HG03135 (cell line): ENCODE results near the gene CLMP.
"Not testable (repeated sequence)": the region's sequence is repeated elsewhere in the genome, so short reads cannot be mapped to it uniquely, and the experiment has no call there.

Source experiments
- ATAC-seq: cut with Tn5 transposase; IDR thresholded peaks from one replicate; pipeline ENCODE4 v1.9.1; 2021; ENCODE audit warnings: mild to moderate bottlenecking, moderate library complexity; ENCODE audit not compliant: unreplicated experiment

CLMP gene

DNA sequence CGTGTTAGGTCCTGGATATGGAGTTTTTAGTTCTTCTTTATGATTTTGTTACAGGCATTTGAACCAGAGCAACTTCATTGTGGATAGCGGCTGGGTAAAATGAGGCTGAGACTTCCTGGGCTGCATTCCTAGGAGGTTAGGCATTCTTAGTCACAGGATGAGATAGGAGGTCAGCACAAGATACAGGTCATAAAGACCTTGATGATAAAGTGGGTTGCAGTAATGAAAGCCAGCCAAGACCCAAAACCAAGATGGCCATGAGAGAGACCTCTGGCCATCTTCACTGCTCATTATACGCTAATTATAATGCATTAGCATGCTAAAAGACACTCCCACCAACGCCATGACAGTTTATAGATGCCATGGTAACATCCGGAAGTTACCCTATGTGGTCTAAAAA, 23.4 kb upstream of the CLMP start:
- ATAC-seq: no peak

DNA sequence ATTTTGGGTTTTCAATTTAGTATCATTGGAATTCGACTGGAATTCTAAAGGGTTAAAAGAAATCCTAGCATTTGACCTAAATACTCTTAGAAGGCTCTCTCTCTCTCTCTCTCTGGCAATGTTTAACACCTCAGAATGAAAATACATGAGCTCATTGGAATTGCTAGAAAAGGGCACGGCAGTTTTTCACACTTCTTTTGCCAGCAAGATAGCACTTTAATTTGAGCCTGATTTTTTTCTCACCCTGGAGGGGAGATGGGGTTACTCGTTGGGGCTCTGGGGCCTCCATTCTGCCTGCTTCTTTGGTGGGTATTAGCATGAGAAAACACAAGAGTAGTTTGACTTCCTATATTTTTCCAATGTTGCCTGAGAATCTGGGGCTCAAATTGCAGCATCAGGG, 22.8 kb upstream of the CLMP start:
- no peak for ATAC-seq

DNA sequence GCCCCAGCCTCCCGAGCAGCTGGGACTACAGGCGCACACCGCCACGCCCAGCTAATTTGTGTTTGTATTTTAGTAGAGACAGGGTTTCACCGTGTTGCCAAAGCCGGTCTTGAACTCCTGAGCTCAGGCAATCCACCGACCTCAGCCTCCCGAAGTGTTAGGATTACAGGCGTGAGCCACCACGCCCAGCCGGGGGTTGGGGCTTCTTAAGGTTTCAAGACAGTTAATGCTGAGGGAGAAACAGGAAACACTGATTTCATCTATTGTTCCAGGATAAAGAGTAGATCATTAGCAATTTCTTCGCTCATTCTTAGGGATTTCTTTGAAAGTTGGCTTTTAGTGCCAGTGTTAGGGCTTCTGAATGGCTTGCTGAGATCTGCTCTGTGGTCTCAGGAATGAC, 21.2 kb upstream of the CLMP start:
- no peak for ATAC-seq

DNA sequence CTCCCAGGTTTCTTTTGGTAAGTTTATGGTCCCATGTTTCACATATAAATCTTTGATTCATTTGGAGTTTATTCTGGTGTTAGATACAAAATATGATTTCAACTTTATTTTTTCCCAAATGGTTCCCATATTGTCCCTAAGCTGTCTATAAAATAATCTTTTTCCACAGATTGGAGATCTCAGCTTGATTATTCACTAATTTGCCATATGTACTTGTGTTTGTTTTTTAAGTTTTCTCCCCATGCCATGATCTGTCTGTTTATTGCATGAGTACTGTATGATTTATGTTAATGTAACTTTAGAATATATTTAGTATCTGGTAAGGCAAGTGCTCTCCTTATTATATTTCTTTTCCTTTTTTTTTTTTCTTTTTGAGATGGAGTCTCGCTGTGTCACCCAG, 19.9 kb upstream of the CLMP start:
- no peak for ATAC-seq

DNA sequence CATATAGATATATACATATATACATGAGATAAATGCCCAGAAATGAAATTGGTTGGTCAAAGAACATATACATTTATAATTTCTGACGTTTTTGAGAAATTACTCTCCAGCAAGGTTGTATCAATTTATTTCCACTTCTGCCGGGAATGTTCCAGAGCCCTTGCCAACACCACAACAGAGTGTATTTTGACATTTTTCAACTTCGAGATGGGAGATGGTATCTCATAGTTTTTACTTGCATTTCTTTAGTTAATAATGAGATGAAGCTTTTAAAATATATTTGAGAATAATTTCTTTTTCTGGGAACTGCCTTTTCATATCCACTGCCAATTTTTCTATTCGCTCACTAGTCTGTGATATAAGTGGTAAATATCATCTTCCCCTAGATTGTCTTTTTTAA, 19.3 kb upstream of the CLMP start:
- no peak for ATAC-seq

DNA sequence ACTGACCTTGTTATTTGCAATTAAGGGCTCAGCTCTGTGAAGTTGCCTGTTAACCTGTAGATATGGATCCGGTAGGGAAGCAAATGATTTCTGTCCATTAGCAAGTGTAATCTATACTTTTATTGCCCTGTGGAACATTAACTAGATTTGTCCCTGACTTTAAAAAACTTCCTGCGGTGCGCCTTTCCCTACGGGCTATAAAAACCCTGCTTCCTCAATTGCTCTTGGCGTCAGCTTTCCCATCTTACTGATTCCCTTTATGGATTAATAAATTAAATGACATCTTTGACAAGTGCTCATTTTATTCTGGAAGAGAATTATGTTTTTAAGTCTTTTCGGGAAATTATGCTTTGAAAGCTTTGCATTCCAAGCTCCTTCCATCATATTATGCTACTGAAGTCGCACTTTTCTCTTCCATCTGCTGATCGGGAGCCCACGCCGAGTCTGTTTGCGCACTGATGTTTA, 18.3 kb upstream of the CLMP start:
- no peak for ATAC-seq

DNA sequence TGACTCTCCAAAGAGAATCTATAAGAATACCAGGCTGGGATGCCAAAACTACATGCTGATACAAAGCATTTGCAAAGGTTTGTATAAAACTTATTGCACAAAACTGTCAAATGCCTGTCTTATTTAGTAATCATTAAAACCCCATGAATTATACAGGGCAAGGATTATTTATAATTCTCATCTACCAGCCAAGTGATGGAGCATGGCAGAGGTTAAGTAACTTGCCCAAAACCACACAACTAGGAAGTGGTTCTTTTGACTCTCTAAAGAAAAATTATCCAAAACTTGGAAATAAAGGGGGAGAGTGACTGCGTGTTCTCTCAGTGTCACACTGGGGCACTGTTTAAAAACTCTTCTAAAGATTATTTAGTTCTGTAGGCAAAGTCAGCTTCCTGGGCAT, 17.4 kb upstream of the CLMP start:
- ATAC-seq: no peak

DNA sequence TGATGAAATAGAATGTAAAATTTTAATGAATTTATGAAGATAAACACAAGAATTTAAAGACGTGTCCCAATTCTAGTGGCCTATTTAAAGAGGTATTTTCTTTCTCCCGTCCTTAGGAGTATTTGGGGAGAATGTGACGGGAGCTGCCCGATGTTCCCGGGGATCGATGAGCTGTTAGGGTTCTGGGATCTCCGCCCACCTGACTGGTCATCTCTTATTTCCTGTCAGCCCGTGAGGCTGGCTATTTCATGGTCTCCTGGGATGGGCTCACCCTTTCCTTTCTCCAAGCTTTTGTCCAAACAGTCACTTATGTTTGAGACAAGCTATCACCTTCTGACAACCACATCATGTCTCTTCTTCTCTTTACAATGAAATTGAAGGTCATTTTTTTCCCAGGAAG, 16.9 kb upstream of the CLMP start:
- no peak for ATAC-seq

DNA sequence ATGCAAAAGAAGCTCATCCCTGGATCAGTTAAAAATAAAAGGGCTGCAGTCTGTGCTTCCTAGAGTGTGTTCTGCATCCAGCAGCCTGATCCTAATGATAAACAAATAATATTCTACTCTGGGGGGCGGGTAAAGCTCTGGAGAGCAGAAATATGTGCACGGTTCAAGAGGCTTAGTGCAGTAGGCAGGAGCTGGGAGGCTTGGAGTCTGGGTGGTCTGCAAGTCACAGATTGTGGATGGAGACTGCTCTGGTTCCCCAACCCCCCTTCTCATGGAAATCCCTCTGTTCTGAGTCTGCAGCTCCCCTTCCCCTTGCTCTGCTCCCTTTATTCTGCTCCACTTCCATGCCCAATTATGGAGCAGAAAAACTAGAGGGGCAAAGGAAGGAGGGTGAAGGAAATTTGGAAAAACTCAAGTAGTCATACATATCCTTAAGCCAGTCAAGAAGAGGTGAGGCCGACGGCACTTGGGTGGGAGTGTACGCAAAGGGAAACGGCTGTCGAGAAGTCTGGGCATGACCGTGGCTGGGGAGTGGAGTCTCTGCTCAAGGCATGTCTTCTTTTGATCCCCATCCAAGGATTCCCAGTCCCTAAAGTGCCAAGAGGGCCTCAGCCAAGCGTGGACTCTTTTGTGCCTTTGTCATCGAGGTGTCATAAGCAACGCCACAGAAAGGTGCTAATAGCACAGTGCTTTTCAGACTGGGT, 16.3 kb upstream of the CLMP start:
- ATAC-seq: no peak

DNA sequence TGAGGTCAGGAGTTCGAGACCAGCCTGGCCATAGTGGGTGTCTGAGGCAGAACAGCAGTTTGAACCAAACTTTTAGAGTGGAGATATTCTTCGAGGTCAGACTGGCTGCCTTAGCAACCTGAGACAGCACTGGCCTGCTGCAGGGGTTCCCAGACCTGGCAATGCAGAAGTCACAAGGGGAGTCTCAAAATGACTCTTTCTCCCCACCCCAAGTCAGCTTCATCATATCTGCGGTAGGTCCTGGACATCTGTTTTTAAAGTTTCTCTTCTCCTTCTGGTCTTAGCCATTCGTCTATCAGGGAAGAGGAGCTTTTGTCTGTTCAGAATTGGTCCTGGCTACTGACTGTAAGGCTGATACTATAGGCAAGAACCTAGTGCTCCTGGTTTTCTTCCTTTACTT, 14.5 kb upstream of the CLMP start:
- ATAC-seq: no peak

DNA sequence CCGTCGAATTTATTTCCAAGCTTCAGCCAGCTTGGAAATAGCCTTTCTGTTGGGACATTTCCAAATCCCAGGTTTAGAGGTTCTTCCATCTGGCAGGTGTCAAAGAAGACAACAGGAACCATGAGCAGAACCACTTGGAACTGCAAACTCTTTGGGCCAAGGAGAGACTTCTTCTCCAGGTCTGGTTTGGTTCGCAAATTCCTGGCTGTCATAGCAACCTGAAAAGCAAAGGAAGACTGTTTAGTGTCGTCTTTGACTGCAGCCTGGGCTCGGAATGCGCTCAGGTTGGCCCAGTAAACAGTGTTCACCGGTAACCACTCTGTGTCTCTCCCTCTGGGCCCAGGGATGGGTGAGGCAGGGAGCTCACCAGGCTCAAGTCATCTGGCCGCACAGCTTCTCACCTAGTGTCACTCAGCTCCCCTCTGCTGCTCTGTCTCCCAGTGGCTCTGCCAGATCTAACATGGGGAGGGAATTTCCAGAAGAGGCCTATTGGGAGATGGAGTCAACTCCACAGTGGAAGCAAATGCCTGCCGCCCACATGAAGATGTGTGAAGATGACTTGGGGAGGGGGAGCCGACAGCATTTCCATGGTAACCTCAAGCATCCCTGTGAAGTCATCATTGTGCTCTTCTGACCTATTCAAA, 11.9 kb upstream of the CLMP start:
- no peak for ATAC-seq

DNA sequence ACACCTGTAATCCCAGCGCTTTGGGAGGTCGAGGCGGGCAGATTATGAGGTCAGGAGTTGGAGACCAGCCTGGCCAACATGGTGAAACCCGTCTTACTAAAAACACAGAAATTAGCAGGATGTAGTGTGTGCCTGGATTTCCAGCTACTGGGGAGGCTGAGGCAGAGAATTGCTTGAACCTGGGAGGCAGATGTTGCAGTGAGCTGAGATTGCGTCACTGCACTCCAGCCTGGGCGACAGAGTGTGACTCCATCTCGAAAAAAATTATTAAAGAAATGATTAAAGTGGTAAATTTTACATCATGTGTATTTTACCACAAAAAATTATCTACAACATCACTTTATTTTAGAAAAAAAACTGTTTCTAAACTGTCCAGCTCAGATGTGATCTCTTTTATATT, 11.0 kb upstream of the CLMP start:
- not testable (repeated sequence) for ATAC-seq

DNA sequence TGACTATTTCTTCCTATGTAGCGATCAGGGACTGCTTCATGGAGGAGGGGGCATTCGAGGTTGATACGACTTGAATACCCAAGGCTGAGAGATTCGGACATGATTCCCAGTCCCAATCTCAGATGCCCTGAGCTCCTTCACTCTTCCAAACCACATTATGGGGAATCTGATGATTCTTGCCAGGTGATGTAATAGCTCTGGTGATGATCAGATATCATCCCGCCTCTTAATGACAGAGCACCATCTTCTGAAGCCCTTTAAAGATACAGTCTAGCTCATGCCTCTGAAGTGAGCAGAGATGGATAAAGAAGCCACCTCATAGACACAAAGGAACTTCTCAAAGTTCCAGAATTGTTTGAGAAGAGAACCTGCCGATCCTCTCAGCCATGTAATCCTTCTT, 8.9 kb upstream of the CLMP start:
- ATAC-seq: no peak

DNA sequence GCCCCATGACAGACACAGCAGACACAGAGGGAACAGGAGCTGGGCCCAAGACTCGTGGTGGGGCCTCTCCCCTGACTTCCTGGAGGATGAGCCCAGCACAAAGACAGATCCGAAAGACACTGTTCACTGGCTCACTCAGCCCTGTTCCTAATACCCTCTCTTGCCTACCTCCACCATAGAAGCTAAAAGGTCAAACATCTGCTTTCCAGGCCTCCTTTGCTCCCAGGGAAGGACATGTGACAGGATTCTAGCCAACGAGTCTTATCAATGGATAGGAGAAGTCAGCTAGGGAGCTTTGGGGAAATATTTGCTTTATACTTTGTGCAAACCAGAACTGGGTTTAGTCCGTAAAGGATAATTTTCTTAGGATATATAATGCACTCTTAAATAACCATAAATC, 8.4 kb upstream of the CLMP start:
- ATAC-seq: no peak

DNA sequence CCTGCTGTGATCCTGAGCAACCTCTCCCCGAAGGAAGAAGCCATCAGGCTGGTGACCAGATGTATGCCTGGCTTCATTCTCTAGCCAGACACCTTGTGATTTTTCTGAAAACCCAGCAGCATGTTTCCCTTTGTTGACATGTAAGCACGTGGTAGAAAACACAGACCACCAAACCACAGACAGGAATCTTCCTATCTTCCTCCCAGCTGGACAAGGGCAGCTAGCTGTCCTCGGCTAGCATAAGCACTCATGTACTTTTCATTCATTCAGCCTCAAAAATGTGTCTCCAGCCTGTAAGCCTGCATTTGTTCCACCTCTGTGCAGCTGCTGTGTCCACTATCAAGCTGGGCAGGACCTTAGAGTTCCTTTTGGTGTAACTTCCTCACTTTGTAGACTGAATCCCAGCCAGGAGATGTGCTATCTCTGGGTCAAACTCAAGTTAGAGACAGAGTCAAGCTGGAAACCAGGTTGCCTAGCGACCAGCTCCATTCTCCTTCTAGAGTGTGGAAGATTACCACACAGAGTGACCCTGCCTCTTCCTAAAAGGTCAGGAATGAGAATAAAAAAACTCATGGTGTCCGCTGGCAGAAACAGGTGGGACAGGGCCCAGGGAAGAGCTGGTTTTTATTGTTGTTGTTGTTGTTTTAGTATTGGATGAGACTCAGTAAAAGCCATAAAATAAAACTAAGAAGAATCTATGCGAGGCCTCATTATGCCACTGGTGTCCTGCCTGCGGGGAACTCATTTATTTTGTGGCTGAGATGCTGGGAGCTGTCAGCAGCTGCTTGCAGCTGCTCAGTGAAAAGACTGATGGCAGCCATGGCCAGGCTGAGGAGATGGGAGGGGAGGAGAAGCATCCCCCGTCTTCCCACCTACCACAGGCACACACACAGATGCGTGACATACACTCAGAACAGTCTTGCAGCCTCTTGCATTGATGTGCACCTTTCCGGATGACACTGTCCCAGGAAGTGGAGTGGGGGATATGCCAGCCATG, 7.4 kb upstream of the CLMP start:
- no peak for ATAC-seq

DNA sequence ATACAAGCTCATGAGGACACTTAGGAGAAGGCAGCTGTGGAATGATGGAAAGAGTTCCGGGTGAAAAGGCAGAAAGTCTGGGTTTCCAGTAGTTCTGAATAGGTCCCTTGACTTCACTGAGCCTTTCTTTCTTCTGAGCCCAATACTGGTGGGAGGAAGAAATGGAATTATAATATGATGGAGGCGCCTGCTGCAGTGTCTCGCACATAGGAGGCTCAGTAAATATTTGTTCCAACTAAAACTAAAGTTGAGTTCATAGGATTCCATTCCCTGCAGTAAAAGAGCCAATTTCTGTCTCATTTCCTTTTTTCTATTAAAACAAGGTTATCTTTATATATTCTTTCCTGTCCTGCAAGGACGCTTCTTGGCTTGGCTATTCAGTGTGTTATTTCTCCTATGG, 5.2 kb upstream of the CLMP start:
- no peak for ATAC-seq

DNA sequence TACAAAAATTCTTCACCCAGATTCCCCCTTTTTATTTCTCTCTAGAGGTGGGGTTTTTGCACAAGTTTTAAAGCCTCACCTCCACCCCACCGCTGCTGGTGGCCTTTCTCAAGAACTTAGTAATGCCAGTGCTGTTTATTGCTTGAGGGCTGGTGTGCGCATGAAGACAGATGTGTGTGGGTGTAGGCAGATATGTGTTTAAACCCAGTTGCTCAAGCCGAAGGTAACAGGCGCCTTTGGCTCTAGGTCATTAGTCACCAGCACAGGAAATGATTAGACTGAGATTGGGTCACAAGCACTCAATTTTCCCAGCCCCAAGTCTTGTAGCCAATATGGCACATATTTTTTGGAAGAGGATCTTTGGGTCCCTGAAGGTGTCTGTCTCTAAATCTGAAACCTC, 2.7 kb upstream of the CLMP start:
- no peak for ATAC-seq

DNA sequence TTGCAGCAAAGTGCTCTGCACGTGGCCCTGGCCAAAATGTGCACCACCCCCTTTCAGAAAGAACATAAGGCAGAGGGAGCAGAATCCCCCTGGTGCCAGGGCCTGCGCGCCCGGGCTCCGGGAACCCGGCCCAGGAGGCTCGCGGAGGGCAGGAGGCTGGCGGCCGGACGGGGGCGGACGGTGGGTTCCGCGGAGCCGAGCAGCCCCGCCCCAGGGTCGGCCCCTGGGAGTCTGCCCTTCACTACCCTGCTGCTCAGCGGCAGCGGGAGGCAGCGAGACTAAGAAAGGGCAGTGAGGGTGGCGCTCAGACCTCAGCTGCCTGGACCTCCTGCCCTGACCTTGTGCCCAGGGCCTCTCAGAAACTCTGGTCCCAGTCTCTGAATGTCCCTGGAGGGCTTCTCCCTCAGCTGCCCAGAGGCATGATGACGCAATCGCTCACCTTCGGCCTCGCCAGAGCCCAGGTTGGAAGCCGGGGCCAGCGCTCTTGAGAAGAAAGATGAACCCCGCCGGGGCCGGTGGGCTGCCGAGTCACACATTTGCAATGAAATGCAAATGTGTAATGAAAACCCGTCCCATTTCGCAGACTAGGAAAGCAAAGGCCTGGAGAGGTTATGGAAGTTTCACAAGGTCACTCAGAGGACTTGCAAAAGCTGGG, 1.1 kb upstream of the CLMP start:
- no peak for ATAC-seq

DNA sequence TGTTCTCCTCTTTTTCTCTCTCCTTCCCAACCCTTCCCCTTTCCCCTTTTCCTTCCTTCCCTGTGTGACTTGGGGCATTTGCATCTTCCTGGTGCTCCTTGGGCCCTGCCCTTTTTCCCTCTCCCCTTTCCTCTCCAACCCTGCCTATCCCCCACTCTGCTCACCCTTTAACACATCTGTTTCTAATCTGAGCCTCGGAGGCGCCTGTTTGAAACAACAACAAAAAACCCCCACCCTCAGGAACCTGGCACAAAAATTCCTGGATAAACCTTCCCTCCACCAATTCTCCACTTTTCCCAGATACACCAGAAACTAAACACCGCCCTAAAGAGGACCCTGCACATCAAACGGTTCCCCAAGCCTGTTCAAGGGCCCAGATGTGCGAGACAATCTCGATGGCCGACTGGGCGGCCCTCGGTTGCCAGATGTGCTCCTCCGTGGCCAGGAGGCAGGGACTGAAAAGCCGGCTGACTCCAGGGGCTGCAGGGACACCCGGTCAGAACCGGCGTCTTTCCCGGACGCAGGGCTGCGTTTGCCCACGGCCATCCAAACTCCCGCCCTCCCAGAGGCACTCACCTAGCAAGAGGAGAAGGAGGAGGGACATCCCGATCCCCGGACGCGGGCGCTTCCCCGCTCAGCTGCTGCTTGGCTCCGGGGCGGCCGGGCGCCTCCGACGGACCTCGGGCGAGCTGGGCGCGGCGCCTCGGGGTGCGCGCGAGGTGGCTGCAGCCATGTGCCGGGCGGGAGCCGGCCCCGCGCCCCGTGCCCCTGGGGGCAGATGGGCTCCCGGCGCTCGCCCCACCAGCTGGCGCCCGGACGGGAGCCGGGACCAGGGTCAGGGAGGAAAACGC, 486 bp downstream of the CLMP start:
- no peak for ATAC-seq

DNA sequence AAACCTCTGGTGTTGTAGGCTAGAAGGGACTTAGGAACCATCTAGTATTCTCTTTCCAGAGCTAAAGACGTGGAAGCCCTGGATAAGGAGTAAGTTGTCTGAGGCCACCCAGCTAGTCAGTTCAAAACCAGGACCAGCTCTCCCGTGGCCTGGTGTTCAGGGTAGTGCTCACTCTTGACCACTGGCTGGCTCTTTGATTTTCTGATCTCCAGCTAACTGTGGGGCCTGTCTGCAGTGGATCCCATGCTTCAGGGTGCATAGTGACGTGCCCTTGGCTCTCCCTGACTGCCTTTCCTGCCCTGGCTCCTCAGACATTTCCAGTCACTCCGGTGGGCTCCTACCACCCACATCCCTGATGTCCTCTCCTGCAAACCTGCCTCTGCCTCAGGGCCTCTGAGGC, 1.3 kb downstream of the CLMP start:
- ATAC-seq: no peak
